WTC11 (cell line): ENCODE results near the gene ADGB. TPM values are rescaled to one million over a fixed set of nuclear protein-coding genes. Genes with fewer than 3 reads are reported as not detected.

Experiments used
- ATAC-seq: fragments of 200-7000 bp; cut with Tn5 transposase; 2 replicates; pipeline ENCODE4 v1.10.0; 2021; ENCODE audit warnings: mild to moderate bottlenecking, moderate library complexity
- CTCF ChIA-PET: fragments of 300-600 bp; sonication (Branson Sonifier 250); formaldehyde crosslinking; loops from one replicate; lab custom pipeline; 2021; ENCODE audit warnings: antibody characterized with exemption; lab: Charles Lee
- POLR2A ChIA-PET: fragments of 350-600 bp; sonication (Branson Sonifier 250); formaldehyde crosslinking; loops from one replicate; lab custom pipeline; 2021; ENCODE audit warnings: antibody characterized with exemption; lab: Charles Lee
- DNase-seq: peaks from one replicate; pipeline ENCODE4 v3.0.0; 2021; ENCODE audit warnings: low spot score
- H3K27ac Mint-ChIP-seq: 2 replicates; pipeline ENCODE4 v1.8.0; 2021; ENCODE audit warnings: mixed read lengths
- H3K27me3 Mint-ChIP-seq: 2 replicates; pipeline ENCODE4 v1.8.0; 2021; ENCODE audit warnings: low read depth, mild to moderate bottlenecking, moderate library complexity, mixed read lengths
- H3K36me3 Mint-ChIP-seq: 2 replicates; pipeline ENCODE4 v1.8.0; 2021; ENCODE audit warnings: mixed read lengths
- H3K4me1 Mint-ChIP-seq: 2 replicates; pipeline ENCODE4 v1.8.0; 2022; ENCODE audit warnings: mixed read lengths
- H3K4me3 Mint-ChIP-seq: 2 replicates; pipeline ENCODE4 v1.8.0; 2021; ENCODE audit warnings: mild to moderate bottlenecking, moderate library complexity, mixed read lengths
- H3K9me3 Mint-ChIP-seq: 2 replicates; pipeline ENCODE4 v1.8.0; 2021; ENCODE audit warnings: mixed read lengths
- AFF4 ChIP-seq: sonication (generic); formaldehyde crosslinking; IDR thresholded peaks from 2 replicates; pipeline ENCODE4 v1.8.1; 2023; ENCODE audit warnings: mild to moderate bottlenecking, missing genetic modification reagents, borderline replicate concordance
- ARID4B ChIP-seq: sonication (generic); formaldehyde crosslinking; IDR thresholded peaks from 2 replicates; pipeline ENCODE4 v1.8.0; 2023; ENCODE audit warnings: missing genetic modification reagents, mild to moderate bottlenecking, borderline replicate concordance
- ATF3 ChIP-seq: sonication (generic); formaldehyde crosslinking; conservative IDR thresholded peaks from 2 replicates; pipeline ENCODE4 v1.8.1; 2022; ENCODE audit warnings: mild to moderate bottlenecking, missing genetic modification reagents
- CREM ChIP-seq: sonication (generic); formaldehyde crosslinking; IDR thresholded peaks from 2 replicates; pipeline ENCODE4 v1.8.1; 2022; ENCODE audit warnings: mild to moderate bottlenecking, missing genetic modification reagents, moderate library complexity
- CTCF ChIP-seq: fragments of 200-600 bp; IDR thresholded peaks from 2 replicates; pipeline ENCODE4 v1.8.0; 2022; ENCODE audit warnings: antibody characterized with exemption
- FOXK1 ChIP-seq: sonication (generic); formaldehyde crosslinking; IDR thresholded peaks from 2 replicates; pipeline ENCODE4 v1.8.0; 2022; ENCODE audit warnings: mild to moderate bottlenecking, moderate library complexity, missing genetic modification reagents
- KAT7 ChIP-seq: sonication (generic); formaldehyde crosslinking; IDR thresholded peaks from 2 replicates; pipeline ENCODE4 v1.8.1; 2023; ENCODE audit warnings: missing genetic modification reagents, mild to moderate bottlenecking, borderline replicate concordance
- MLX ChIP-seq: sonication (generic); formaldehyde crosslinking; IDR thresholded peaks from 2 replicates; pipeline ENCODE4 v1.8.1; 2023; ENCODE audit warnings: mild to moderate bottlenecking, missing genetic modification reagents, moderate library complexity
- MYBL2 ChIP-seq: sonication (generic); formaldehyde crosslinking; IDR thresholded peaks from 2 replicates; pipeline ENCODE4 v1.8.1; 2023; ENCODE audit warnings: mild to moderate bottlenecking, moderate library complexity, missing genetic modification reagents
- NFE2L1 ChIP-seq: sonication (generic); formaldehyde crosslinking; IDR thresholded peaks from 2 replicates; pipeline ENCODE4 v1.8.1; 2023; ENCODE audit warnings: missing genetic modification reagents
- NR1H2 ChIP-seq: sonication (generic); formaldehyde crosslinking; IDR thresholded peaks from 2 replicates; pipeline ENCODE4 v1.9.0; 2021; ENCODE audit warnings: mild to moderate bottlenecking, moderate library complexity, missing genetic modification reagents
- PREB ChIP-seq: sonication (generic); formaldehyde crosslinking; IDR thresholded peaks from 2 replicates; pipeline ENCODE4 v1.8.1; 2022; ENCODE audit warnings: mild to moderate bottlenecking, missing genetic modification reagents, moderate library complexity, borderline replicate concordance
- SMAD3 ChIP-seq: sonication (generic); formaldehyde crosslinking; IDR thresholded peaks from 2 replicates; pipeline ENCODE4 v1.8.0; 2022; ENCODE audit warnings: missing genetic modification reagents, mild to moderate bottlenecking, borderline replicate concordance
- SOX15 ChIP-seq: fragments of 250-450 bp; sonication (Bioruptor Pico); IDR thresholded peaks from 2 replicates; pipeline ENCODE4 v1.9.0; 2021; ENCODE audit warnings: mild to moderate bottlenecking
- ZNF281 ChIP-seq: sonication (generic); formaldehyde crosslinking; IDR thresholded peaks from 2 replicates; pipeline ENCODE4 v1.8.0; 2023; ENCODE audit warnings: mild to moderate bottlenecking, missing genetic modification reagents
- total RNA-seq: library from RNA; stranded (reverse); gene quantifications from 3 replicates; pipeline ENCODE4 v1.2.3, GENCODE V29; 2021

Gene ADGB
- total RNA-seq, 1 experiment from 2014 or later: not detected

GRCh38 chr6:146781836-146782235 lies 183.1 kb downstream of the ADGB start:
- Mint-ChIP-seq H3K27me3 (no peaks in the 10 kb centered on the region), H3K4me3 (no peak overlapping the region), H3K9me3 (no peaks in the 10 kb centered on the region; the same call in 1 of the 2 replicates), H3K27ac (no peak overlapping the region), H3K36me3 (no peaks in the 10 kb centered on the region), H3K4me1 (peaks cover 17% of the 10 kb centered on the region)
- POLR2A ChIA-PET: no interaction called here
- CTCF ChIA-PET: no interaction called here
- DNase-seq (no peak), ATAC-seq (no peak)
- TF ChIP-seq PREB (no peak), SMAD3 (no peak), SOX15 (CRISPR knock-in tag) (no peak), KAT7 (CRISPR knock-in tag) (no peak), ARID4B (no peak), NFE2L1 (no peak)

GRCh38 chr6:146785001-146785585 lies 186.3 kb downstream of the ADGB start:
- POLR2A ChIA-PET: no interaction called here
- CTCF ChIA-PET: interaction anchor here (0.7 kb wide), 3 partner anchors 8 to 756 kb away, joined by 3 to 4 read pairs (median 4); partner anchors contain the start of gene GRM1
- TF ChIP-seq CREM (CRISPR knock-in tag): no peak
- no peak for TF ChIP-seq NR1H2
- TF ChIP-seq CTCF: peak; percentile 56
- Mint-ChIP-seq H3K9me3 (no peaks in the 10 kb centered on the region; the same call in 1 of the 2 replicates), H3K4me1 (peaks cover 14% of the 10 kb centered on the region), H3K36me3 (no peaks in the 10 kb centered on the region), H3K27me3 (no peaks in the 10 kb centered on the region), H3K27ac (no peak overlapping the region), H3K4me3 (no peak overlapping the region)
- peak; percentile 99 for ATAC-seq
- DNase-seq: no peak

- peaks cover 11% of the 10 kb centered on the region for H3K36me3 Mint-ChIP-seq
- peaks cover 14% of the 10 kb centered on the region for H3K4me1 Mint-ChIP-seq
- no peaks in the 10 kb centered on the region for H3K27me3 Mint-ChIP-seq
- H3K27ac Mint-ChIP-seq: no peak overlapping the region
- H3K9me3 Mint-ChIP-seq: peaks cover 12% of the 10 kb centered on the region
- CTCF ChIA-PET: no interaction called here
- DNase-seq (no peak), ATAC-seq (no peak)
- H3K4me3 Mint-ChIP-seq: no peak overlapping the region
- POLR2A ChIA-PET: no interaction called here
- TF ChIP-seq MLX (CRISPR knock-in tag): no peak
- TF ChIP-seq ZNF281 (CRISPR knock-in tag): no peak
- no peak for TF ChIP-seq ATF3 (CRISPR knock-in tag)
- TF ChIP-seq MYBL2 (CRISPR knock-in tag): no peak
- no peak for TF ChIP-seq AFF4
- no peak for TF ChIP-seq FOXK1 (CRISPR knock-in tag)
Observed at GRCh38 chr6:146787876-146788508, 189.2 kb downstream of the ADGB start.
